ENCODE data around the gene FOXP4. TPM values are rescaled to one million over a fixed set of nuclear protein-coding genes. Genes with fewer than 3 reads are reported as not detected.
A peak's percentile ranks its signal among the peaks of the same experiment; 100 is the strongest.

FOXP4 gene
- total and polyA plus RNA-seq, 5 donors from 2014 or later: 0.26 to 9.9 (median 0.38) TPM

- ATAC-seq (ENCODE audit: low read depth in 2 of 2) (peak; percentile 89 to 91), DNase-seq (peak; percentile 83 to 91 (median 84))
- Mint-ChIP-seq H3K36me3 (peaks cover 9% of the 10 kb centered on the region), H3K9me3 (no peaks in the 10 kb centered on the region), H3K4me3 (peak overlapping the region; percentile 85 to 95 (median 90)), H3K27me3 (no peaks in the 10 kb centered on the region), H3K27ac (peak overlapping the region; percentile 20 to 92 (median 89)), H3K4me1 (peaks cover 12 to 36% (median 18%) of the 10 kb centered on the region in 4 donors)
- Histone ChIP-seq H3K27me3 (ENCODE audit: control insufficient read depth, insufficient read depth, low read length) (no peaks in the 10 kb centered on the region), H3K27ac (ENCODE audit: insufficient read depth, low read length, poor library complexity, severe bottlenecking) (peak overlapping the region; percentile 67), H3K4me3 (ENCODE audit: low read depth, low read length) (peak overlapping the region; percentile 76), H3K4me1 (ENCODE audit: control insufficient read depth, insufficient read depth, low read length, poor library complexity, severe bottlenecking) (peaks cover 20% of the 10 kb centered on the region), H3K9me3 (ENCODE audit: control insufficient read depth in 2 of 2, low read length in 2 of 2) (no peaks in the 10 kb centered on the region), H3K36me3 (ENCODE audit: control insufficient read depth, insufficient read depth, low read length) (no peaks in the 10 kb centered on the region)
These were observed 14.4 kb downstream of the FOXP4 start for GRCh38 chr6:41560431-41561192.

- Mint-ChIP-seq H3K4me1 (peaks cover 12 to 31% (median 18%) of the 10 kb centered on the region in 4 donors), H3K4me3 (peak overlapping the region in 3 of 4 donors; percentile 85 to 95 (median 89)), H3K27me3 (no peaks in the 10 kb centered on the region), H3K36me3 (peaks cover 12% of the 10 kb centered on the region), H3K9me3 (no peaks in the 10 kb centered on the region), H3K27ac (peak overlapping the region in 1 of 3 donors; percentile 42)
- Histone ChIP-seq H3K9me3 (ENCODE audit: control insufficient read depth in 2 of 2, low read length in 2 of 2) (no peaks in the 10 kb centered on the region), H3K27me3 (ENCODE audit: control insufficient read depth, insufficient read depth, low read length) (no peaks in the 10 kb centered on the region), H3K4me3 (ENCODE audit: low read depth, low read length) (no peak overlapping the region), H3K4me1 (ENCODE audit: control insufficient read depth, insufficient read depth, low read length, poor library complexity, severe bottlenecking) (peaks cover 20% of the 10 kb centered on the region), H3K36me3 (ENCODE audit: control insufficient read depth, insufficient read depth, low read length) (peaks cover 7% of the 10 kb centered on the region), H3K27ac (ENCODE audit: insufficient read depth, low read length, poor library complexity, severe bottlenecking) (peak overlapping the region; percentile 67)
- no peak for ATAC-seq (ENCODE audit: low read depth in 2 of 2)
- no peak for DNase-seq
These were observed 15.2 kb downstream of the FOXP4 start for GRCh38 chr6:41561416-41561815.

GRCh38 chr6:41561931-41562911 lies 16.0 kb downstream of the FOXP4 start:
- Mint-ChIP-seq H3K4me3 (peak overlapping the region in 3 of 4 donors; percentile 45 to 72 (median 59)), H3K27ac (no peak overlapping the region), H3K4me1 (peaks cover 12 to 27% (median 18%) of the 10 kb centered on the region in 4 donors), H3K36me3 (peaks cover 17% of the 10 kb centered on the region), H3K9me3 (no peaks in the 10 kb centered on the region), H3K27me3 (no peaks in the 10 kb centered on the region)
- Histone ChIP-seq H3K4me3 (ENCODE audit: low read depth, low read length) (no peak overlapping the region), H3K36me3 (ENCODE audit: control insufficient read depth, insufficient read depth, low read length) (peaks cover 7% of the 10 kb centered on the region), H3K4me1 (ENCODE audit: control insufficient read depth, insufficient read depth, low read length, poor library complexity, severe bottlenecking) (peaks cover 20% of the 10 kb centered on the region), H3K9me3 (ENCODE audit: control insufficient read depth in 2 of 2, low read length in 2 of 2) (no peaks in the 10 kb centered on the region), H3K27me3 (ENCODE audit: control insufficient read depth, insufficient read depth, low read length) (no peaks in the 10 kb centered on the region), H3K27ac (ENCODE audit: insufficient read depth, low read length, poor library complexity, severe bottlenecking) (no peak overlapping the region)
- DNase-seq (no peak), ATAC-seq (ENCODE audit: low read depth in 2 of 2) (no peak)

- Histone ChIP-seq H3K27ac (ENCODE audit: insufficient read depth, low read length, poor library complexity, severe bottlenecking) (no peak overlapping the region), H3K27me3 (ENCODE audit: control insufficient read depth, insufficient read depth, low read length) (no peaks in the 10 kb centered on the region), H3K36me3 (ENCODE audit: control insufficient read depth, insufficient read depth, low read length) (peaks cover 7% of the 10 kb centered on the region), H3K9me3 (ENCODE audit: control insufficient read depth in 2 of 2, low read length in 2 of 2) (no peaks in the 10 kb centered on the region), H3K4me1 (ENCODE audit: control insufficient read depth, insufficient read depth, low read length, poor library complexity, severe bottlenecking) (peaks cover 20% of the 10 kb centered on the region), H3K4me3 (ENCODE audit: low read depth, low read length) (no peak overlapping the region)
- no peak overlapping the region for H3K27ac Mint-ChIP-seq
- peaks cover 12 to 26% (median 18%) of the 10 kb centered on the region in 4 donors for H3K4me1 Mint-ChIP-seq
- no peak for DNase-seq
- peaks cover 20% of the 10 kb centered on the region for H3K36me3 Mint-ChIP-seq
- no peak for ATAC-seq (ENCODE audit: low read depth in 2 of 2)
- no peaks in the 10 kb centered on the region for H3K9me3 Mint-ChIP-seq
- H3K27me3 Mint-ChIP-seq: no peaks in the 10 kb centered on the region
- no peak overlapping the region for H3K4me3 Mint-ChIP-seq
These were observed 17.0 kb downstream of the FOXP4 start for GRCh38 chr6:41563060-41563776.

- peaks cover 19% of the 10 kb centered on the region for H3K4me1 ChIP-seq (ENCODE audit: control insufficient read depth, insufficient read depth, low read length, poor library complexity, severe bottlenecking)
- H3K36me3 ChIP-seq (ENCODE audit: control insufficient read depth, insufficient read depth, low read length): peaks cover 10% of the 10 kb centered on the region
- no peaks in the 10 kb centered on the region for H3K9me3 Mint-ChIP-seq
- no peak overlapping the region for H3K27ac Mint-ChIP-seq
- no peaks in the 10 kb centered on the region for H3K9me3 ChIP-seq (ENCODE audit: control insufficient read depth in 2 of 2, low read length in 2 of 2)
- no peak overlapping the region for H3K4me3 ChIP-seq (ENCODE audit: low read depth, low read length)
- H3K36me3 Mint-ChIP-seq: peaks cover 25% of the 10 kb centered on the region
- DNase-seq: no peak
- no peak for ATAC-seq (ENCODE audit: low read depth in 2 of 2)
- no peaks in the 10 kb centered on the region for H3K27me3 Mint-ChIP-seq
- no peak overlapping the region for H3K4me3 Mint-ChIP-seq
- H3K27ac ChIP-seq (ENCODE audit: insufficient read depth, low read length, poor library complexity, severe bottlenecking): no peak overlapping the region
- no peaks in the 10 kb centered on the region for H3K27me3 ChIP-seq (ENCODE audit: control insufficient read depth, insufficient read depth, low read length)
- H3K4me1 Mint-ChIP-seq: peaks cover 11 to 26% (median 16%) of the 10 kb centered on the region in 4 donors
These were observed 18.4 kb downstream of the FOXP4 start for GRCh38 chr6:41564448-41565142.

GRCh38 chr6:41565701-41566100 lies 19.5 kb downstream of the FOXP4 start:
- H3K36me3 Mint-ChIP-seq: peaks cover 25% of the 10 kb centered on the region
- peaks cover 8% of the 10 kb centered on the region for H3K4me1 ChIP-seq (ENCODE audit: control insufficient read depth, insufficient read depth, low read length, poor library complexity, severe bottlenecking)
- H3K27ac ChIP-seq (ENCODE audit: insufficient read depth, low read length, poor library complexity, severe bottlenecking): no peak overlapping the region
- no peak overlapping the region for H3K4me3 Mint-ChIP-seq
- H3K27me3 ChIP-seq (ENCODE audit: control insufficient read depth, insufficient read depth, low read length): no peaks in the 10 kb centered on the region
- no peak overlapping the region for H3K4me3 ChIP-seq (ENCODE audit: low read depth, low read length)
- DNase-seq (no peak), ATAC-seq (ENCODE audit: low read depth in 2 of 2) (no peak)
- H3K9me3 Mint-ChIP-seq: no peaks in the 10 kb centered on the region
- H3K4me1 Mint-ChIP-seq: peaks cover 2 to 19% (median 8%) of the 10 kb centered on the region in 4 donors
- H3K36me3 ChIP-seq (ENCODE audit: control insufficient read depth, insufficient read depth, low read length): peaks cover 10% of the 10 kb centered on the region
- no peaks in the 10 kb centered on the region for H3K27me3 Mint-ChIP-seq
- no peak overlapping the region for H3K27ac Mint-ChIP-seq
- no peaks in the 10 kb centered on the region for H3K9me3 ChIP-seq (ENCODE audit: control insufficient read depth in 2 of 2, low read length in 2 of 2)

GRCh38 chr6:41566961-41567360 lies 20.8 kb downstream of the FOXP4 start:
- peaks cover 0 to 9% (median 1%) of the 10 kb centered on the region in 4 donors for H3K4me1 Mint-ChIP-seq
- H3K9me3 Mint-ChIP-seq: no peaks in the 10 kb centered on the region
- Histone ChIP-seq H3K27ac (ENCODE audit: insufficient read depth, low read length, poor library complexity, severe bottlenecking) (no peak overlapping the region), H3K9me3 (ENCODE audit: control insufficient read depth in 2 of 2, low read length in 2 of 2) (no peaks in the 10 kb centered on the region), H3K4me3 (ENCODE audit: low read depth, low read length) (no peak overlapping the region), H3K27me3 (ENCODE audit: control insufficient read depth, insufficient read depth, low read length) (no peaks in the 10 kb centered on the region), H3K36me3 (ENCODE audit: control insufficient read depth, insufficient read depth, low read length) (peaks cover 10% of the 10 kb centered on the region), H3K4me1 (ENCODE audit: control insufficient read depth, insufficient read depth, low read length, poor library complexity, severe bottlenecking) (no peaks in the 10 kb centered on the region)
- H3K27me3 Mint-ChIP-seq: no peaks in the 10 kb centered on the region
- no peak overlapping the region for H3K27ac Mint-ChIP-seq
- ATAC-seq (ENCODE audit: low read depth in 2 of 2): no peak
- no peak overlapping the region for H3K4me3 Mint-ChIP-seq
- peaks cover 31% of the 10 kb centered on the region for H3K36me3 Mint-ChIP-seq
- DNase-seq: no peak

All from CD4-positive, CD25-positive, alpha-beta regulatory T cell (primary cell).